CD4-positive, alpha-beta T cell treated with Interleukin-6 for 4 hours (primary cell): ENCODE measurements around the gene SBSN.
A peak's percentile ranks its signal among the peaks of the same experiment; 100 is the strongest.

Experiments used
- DNase-seq: peaks from one replicate; pipeline ENCODE4 v3.0.0-alpha.2; 2020; ENCODE audit warnings: mixed read lengths

SBSN gene

GRCh38 chr19:35529241-35530218 lies 1.4 kb upstream of the SBSN start:
- no peak for DNase-seq

GRCh38 chr19:35525873-35526272 lies 2.2 kb downstream of the SBSN start:
- DNase-seq: no peak

- DNase-seq: no peak
Observed at GRCh38 chr19:35524181-35524837, 3.8 kb downstream of the SBSN start.

- no peak for DNase-seq
Observed at GRCh38 chr19:35522745-35523327, 5.3 kb downstream of the SBSN start.

GRCh38 chr19:35521124-35521743 lies 6.9 kb downstream of the SBSN start:
- DNase-seq: no peak

- DNase-seq: no peak
Observed at GRCh38 chr19:35519291-35519690, 8.8 kb downstream of the SBSN start.

- DNase-seq: no peak
Observed at GRCh38 chr19:35518313-35518712, 9.8 kb downstream of the SBSN start.

- DNase-seq: no peak
Observed at GRCh38 chr19:35517342-35517741, 10.8 kb downstream of the SBSN start.

GRCh38 chr19:35516310-35516709 lies 11.8 kb downstream of the SBSN start:
- DNase-seq: no peak

- no peak for DNase-seq
Observed at GRCh38 chr19:35514282-35514809, 13.8 kb downstream of the SBSN start.

- DNase-seq: no peak
Observed at GRCh38 chr19:35513628-35514281, 14.4 kb downstream of the SBSN start, which contains the start of gene DMKN. Gene DMKN, minus strand, starts transcription at chr19:35513649. Its CDS starts 174 bp downstream, at chr19:35513475.

- DNase-seq: no peak
Observed at GRCh38 chr19:35512831-35513627, 15.1 kb downstream of the SBSN start.

- no peak for DNase-seq
Observed at GRCh38 chr19:35511337-35511736, 16.8 kb downstream of the SBSN start.

GRCh38 chr19:35510626-35510964 lies 17.5 kb downstream of the SBSN start:
- no peak for DNase-seq

GRCh38 chr19:35509861-35510625 lies 18.1 kb downstream of the SBSN start:
- DNase-seq: peak; percentile 78

GRCh38 chr19:35509018-35509652 lies 19.0 kb downstream of the SBSN start:
- peak; percentile 50 for DNase-seq

GRCh38 chr19:35508129-35508528 lies 20.0 kb downstream of the SBSN start:
- DNase-seq: no peak

- no peak for DNase-seq
Observed at GRCh38 chr19:35507561-35507960, 20.6 kb downstream of the SBSN start.

- DNase-seq: no peak
Observed at GRCh38 chr19:35506011-35506410, 22.1 kb downstream of the SBSN start.

- no peak for DNase-seq
Observed at GRCh38 chr19:35502751-35503150, 25.4 kb downstream of the SBSN start.
